Peyer's patch (tissue), 4 donors: ENCODE results near the gene TMEM229B. TPM values are rescaled to one million over a fixed set of nuclear protein-coding genes. Genes with fewer than 3 reads are reported as not detected.
"Not testable (repeated sequence)": the region's sequence is repeated elsewhere in the genome, so short reads cannot be mapped to it uniquely, and the experiment has no call there.

Experiments
- DNase-seq, 3 donors: peaks; one replicate each; pipeline ENCODE4 v3.0.0-alpha.2; 2017 to 2019
- H3K27ac ChIP-seq, 4 donors: fragments of 200-600 bp; sonication (generic); one replicate each; pipeline ENCODE4 v1.5.1; 2016 to 2019
- H3K27me3 ChIP-seq, 2 donors: fragments of 200-600 bp; sonication (generic); one replicate each; pipeline ENCODE4 v1.5.1; 2019
- H3K36me3 ChIP-seq, 3 donors: fragments of 200-600 bp; sonication (generic); one replicate each; pipeline ENCODE4 v1.5.1; 2016 to 2019
- H3K4me1 ChIP-seq, 4 donors: fragments of 200-600 bp; sonication (generic); one replicate each; pipeline ENCODE4 v1.5.1; 2016 to 2019
- H3K4me3 ChIP-seq, 4 donors: fragments of 200-600 bp; sonication (generic); 1 replicate in 3 of 4; 2 replicates in 1 of 4; pipeline ENCODE4 v1.5.1; 2016 to 2019; ENCODE audit warnings: mild to moderate bottlenecking in 1 of 4
- H3K9me3 ChIP-seq, 4 donors: fragments of 200-600 bp; sonication (generic); one replicate each; pipeline ENCODE4 v1.5.1; 2016 to 2019; ENCODE audit warnings: mild to moderate bottlenecking in 1 of 4
- CTCF ChIP-seq, 6 experiments: fragments of 450-650 bp in 4 of 6; fragments of 200-600 bp in 2 of 6; sonication (generic) in 1 of 6; IDR thresholded peaks; one replicate each; pipeline ENCODE4 v1.5.1; 2017 to 2019; ENCODE audit warnings: antibody characterized with exemption in 6 of 6, mild to moderate bottlenecking in 3 of 6, moderate library complexity in 1 of 6
- POLR2A ChIP-seq, 2 donors: fragments of 450-650 bp; IDR thresholded peaks; one replicate each; pipeline ENCODE4 v1.5.1; 2017; ENCODE audit warnings: antibody characterized with exemption in 2 of 2, mild to moderate bottlenecking in 2 of 2, moderate library complexity in 2 of 2
- total RNA-seq, 4 donors: library from RNA; depleted of rRNA; stranded (reverse); fragments of >200 nt; gene quantifications; one replicate each; pipeline ENCODE4 v1.1.0, GENCODE V29; 2016

TMEM229B gene
- total RNA-seq, 4 donors from 2014 or later, result 8.3 to 39.7 (median 31.7) TPM

GRCh38 chr14:67453575-67454300 is 34.8 kb downstream of the TMEM229B start:
- Histone ChIP-seq H3K36me3 (no peaks in the 10 kb centered on the region), H3K27me3 (no peaks in the 10 kb centered on the region), H3K4me1 (no peaks in the 10 kb centered on the region), H3K4me3 (no peak overlapping the region), H3K27ac (no peak overlapping the region), H3K9me3 (peaks cover 0 to 5% (median 0%) of the 10 kb centered on the region in 4 donors)
- no peak for DNase-seq
- TF ChIP-seq CTCF (IDR thresholded peaks at IDR 0.05), result no peak
- no peak for TF ChIP-seq POLR2A (IDR thresholded peaks at IDR 0.05)

GRCh38 chr14:67451667-67452066 is 36.9 kb downstream of the TMEM229B start:
- H3K27ac ChIP-seq, result peak overlapping the region in 1 of 4 donors; percentile 17
- not testable (repeated sequence) for H3K4me1 ChIP-seq, H3K4me3 ChIP-seq, H3K9me3 ChIP-seq, H3K36me3 ChIP-seq, DNase-seq, H3K27me3 ChIP-seq

DNA sequence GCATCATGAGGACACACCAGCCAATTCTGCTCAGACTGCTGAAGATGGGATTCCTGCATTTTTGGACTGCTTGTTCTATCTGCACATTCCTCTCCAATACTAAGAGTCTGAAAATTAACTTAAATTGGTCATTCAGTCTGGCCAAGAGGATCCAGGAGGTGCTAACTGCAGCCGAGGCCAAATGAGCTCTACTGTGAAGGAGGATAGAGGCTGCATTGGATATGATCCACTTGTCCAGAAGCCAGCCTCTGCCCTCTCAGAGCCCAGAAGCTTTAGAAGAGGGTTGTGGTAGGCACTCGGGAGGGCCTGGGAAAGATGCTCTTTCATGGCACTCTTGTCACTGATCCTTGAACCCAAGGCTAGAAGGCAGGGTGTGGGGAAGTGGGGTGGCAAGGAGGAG is 39.4 kb downstream of the TMEM229B start:
- no peaks in the 10 kb centered on the region for H3K27me3 ChIP-seq
- peak in 1 of 3 donors; percentile 20 for DNase-seq
- H3K4me1 ChIP-seq, result peaks cover 0 to 4% (median 0%) of the 10 kb centered on the region in 4 donors
- H3K27ac ChIP-seq, result no peak overlapping the region
- peaks cover 0 to 5% (median 0%) of the 10 kb centered on the region in 4 donors for H3K9me3 ChIP-seq
- TF ChIP-seq CTCF (IDR thresholded peaks at IDR 0.05), result no peak
- TF ChIP-seq POLR2A (IDR thresholded peaks at IDR 0.05), result no peak
- no peaks in the 10 kb centered on the region for H3K36me3 ChIP-seq
- H3K4me3 ChIP-seq, result no peak overlapping the region

DNA sequence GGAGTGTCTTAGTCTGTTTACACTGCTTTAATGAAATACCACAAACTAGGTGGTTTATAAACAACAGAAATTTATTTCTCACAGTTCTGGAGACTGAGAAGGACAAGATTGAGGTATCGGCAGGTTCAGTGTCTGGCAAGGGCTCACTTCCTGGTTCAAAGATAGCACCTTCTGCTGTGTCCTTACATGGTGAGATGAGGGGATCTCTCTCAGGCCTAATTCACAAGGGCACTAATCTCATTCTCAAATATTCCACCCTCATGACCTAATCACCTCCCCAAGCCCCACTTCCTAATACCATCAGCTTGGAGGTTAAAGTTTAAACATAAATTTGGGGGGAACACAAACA is 41.5 kb downstream of the TMEM229B start:
- Histone ChIP-seq H3K4me3 (no peak overlapping the region), H3K27ac (no peak overlapping the region), H3K9me3 (peaks cover 0 to 5% (median 0%) of the 10 kb centered on the region in 4 donors), H3K27me3 (no peaks in the 10 kb centered on the region), H3K36me3 (no peaks in the 10 kb centered on the region), H3K4me1 (peaks cover 0 to 13% (median 0%) of the 10 kb centered on the region in 4 donors)
- no peak for DNase-seq
- TF ChIP-seq CTCF (IDR thresholded peaks at IDR 0.05), result no peak
- TF ChIP-seq POLR2A (IDR thresholded peaks at IDR 0.05), result no peak

GRCh38 chr14:67446371-67447032 is 42.0 kb downstream of the TMEM229B start:
- no peak for TF ChIP-seq POLR2A (IDR thresholded peaks at IDR 0.05)
- no peak for TF ChIP-seq CTCF (IDR thresholded peaks at IDR 0.05)
- no peaks in the 10 kb centered on the region for H3K27me3 ChIP-seq
- peaks cover 0 to 5% (median 0%) of the 10 kb centered on the region in 4 donors for H3K9me3 ChIP-seq
- H3K4me3 ChIP-seq, result no peak overlapping the region
- DNase-seq, result no peak
- H3K4me1 ChIP-seq, result peaks cover 0 to 14% (median 0%) of the 10 kb centered on the region in 4 donors
- no peak overlapping the region for H3K27ac ChIP-seq
- no peaks in the 10 kb centered on the region for H3K36me3 ChIP-seq

DNA sequence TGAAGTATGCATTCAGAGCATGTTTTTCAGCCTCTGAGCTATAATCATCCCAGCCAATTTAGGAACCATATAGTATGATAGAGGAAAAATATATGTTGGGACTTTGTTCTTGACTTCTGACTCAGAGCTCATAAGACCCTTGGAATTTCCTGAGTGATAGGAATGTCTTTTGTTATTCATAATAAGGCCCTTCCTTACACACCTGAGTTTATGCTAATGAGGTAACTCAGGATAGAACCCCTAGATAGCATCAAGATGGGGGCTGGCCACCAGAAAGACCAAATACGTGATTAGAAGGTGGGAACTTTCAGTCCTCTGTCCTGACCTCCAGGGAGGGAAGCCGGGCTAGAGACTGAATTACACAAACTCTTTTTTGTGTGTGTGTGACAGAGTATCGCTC is 44.1 kb downstream of the TMEM229B start:
- no peaks in the 10 kb centered on the region for H3K36me3 ChIP-seq
- no peaks in the 10 kb centered on the region for H3K9me3 ChIP-seq
- H3K27me3 ChIP-seq, result no peaks in the 10 kb centered on the region
- no peak for TF ChIP-seq POLR2A (IDR thresholded peaks at IDR 0.05)
- peaks cover 0 to 22% (median 0%) of the 10 kb centered on the region in 4 donors for H3K4me1 ChIP-seq
- DNase-seq, result no peak
- no peak overlapping the region for H3K4me3 ChIP-seq
- no peak overlapping the region for H3K27ac ChIP-seq
